Gastroesophageal sphincter (tissue), 4 donors: ENCODE results near the gene LRBA. TPM values are rescaled to one million over a fixed set of nuclear protein-coding genes. Genes with fewer than 3 reads are reported as not detected.

Source experiments
- ATAC-seq: fragments of 150-250 bp; one replicate; pipeline ENCODE4 v1.9.1; 2016; ENCODE audit warnings: mild to moderate bottlenecking, moderate library complexity
- H3K27ac ChIP-seq, 4 donors: fragments of 200-600 bp; sonication (generic) in 3 of 4; 1 replicate in 3 of 4; 2 replicates in 1 of 4; pipeline ENCODE4 v1.5.1; 2016 to 2019
- H3K27me3 ChIP-seq: fragments of 200-600 bp; sonication (generic); one replicate; pipeline ENCODE4 v1.5.1; 2019
- H3K36me3 ChIP-seq, 2 donors: fragments of 200-600 bp; sonication (generic); one replicate each; pipeline ENCODE4 v1.5.1; 2019; ENCODE audit warnings: control low read depth in 1 of 2
- H3K4me1 ChIP-seq, 3 donors: fragments of 200-600 bp; sonication (generic); 1 replicate in 2 of 3; 2 replicates in 1 of 3; pipeline ENCODE4 v1.5.1; 2016 to 2019; ENCODE audit warnings: control low read depth in 2 of 3
- H3K4me3 ChIP-seq, 2 donors: fragments of 200-600 bp; sonication (generic); one replicate each; pipeline ENCODE4 v1.5.1; 2019; ENCODE audit warnings: mild to moderate bottlenecking in 1 of 2, moderate library complexity in 1 of 2
- H3K9me3 ChIP-seq, 3 donors: fragments of 200-600 bp; sonication (generic); one replicate each; pipeline ENCODE4 v1.5.1; 2017 to 2019; ENCODE audit warnings: control low read depth in 2 of 3
- CTCF ChIP-seq, 4 experiments: fragments of 200-600 bp in 2 of 4; fragments of 450-650 bp in 2 of 4; sonication (generic) in 1 of 4; IDR thresholded peaks; one replicate each; pipeline ENCODE4 v1.5.1; 2017 to 2019; ENCODE audit warnings: antibody characterized with exemption in 4 of 4, mild to moderate bottlenecking in 2 of 4, moderate library complexity in 2 of 4
- EP300 ChIP-seq: sonication (generic); formaldehyde crosslinking; IDR thresholded peaks from one replicate; pipeline ENCODE4 v1.6.1; 2017; ENCODE audit warnings: antibody characterized with exemption, mild to moderate bottlenecking
- POLR2A ChIP-seq, 2 donors: fragments of 450-650 bp; IDR thresholded peaks; one replicate each; pipeline ENCODE4 v1.6.1; 2017; ENCODE audit warnings: antibody characterized with exemption in 2 of 2, mild to moderate bottlenecking in 2 of 2, moderate library complexity in 1 of 2
- POLR2AphosphoS5 ChIP-seq: sonication (generic); formaldehyde crosslinking; IDR thresholded peaks from one replicate; pipeline ENCODE4 v1.6.1; 2017; ENCODE audit warnings: antibody characterized with exemption
- WGBS, 2 donors: methylation state at CpG; one replicate each; pipeline ENCODE4 v1.1.5; 2018; ENCODE audit warnings: low coverage in 1 of 2; 5-methylcytosine and 5-hydroxymethylcytosine counted together
- small RNA-seq, 4 donors: library from RNA; depleted of rRNA; stranded (forward); fragments of <200 nt; gene quantifications; one replicate each; pipeline ENCODE3, GENCODE V24; 2016
- total RNA-seq, 4 donors: library from RNA; depleted of rRNA; stranded (reverse); fragments of >200 nt; gene quantifications; one replicate each; pipeline ENCODE4 v1.1.0, GENCODE V29; 2016

The LRBA gene
- total RNA-seq, 4 donors from 2014 or later, result 18.4 to 35.0 (median 23.2) TPM

GRCh38 chr4:150215601-150216000, 799.5 kb downstream of the LRBA start:
- no peak overlapping the region for H3K27ac ChIP-seq

More at GRCh38 chr4:150215601-150216000, 799.5 kb downstream of the LRBA start:
- 90 to 96% methylated on average over 2 to 3 of the region's 3 CpGs for WGBS, 2 donors
- Histone ChIP-seq H3K9me3 (no peaks in the 10 kb centered on the region), H3K27me3 (no peaks in the 10 kb centered on the region), H3K4me3 (no peak overlapping the region), H3K36me3 (no peaks in the 10 kb centered on the region), H3K4me1 (peaks cover 0 to 32% (median 2%) of the 10 kb centered on the region in 3 donors)
- no peak for ATAC-seq
- TF ChIP-seq POLR2AphosphoS5 (no peak), CTCF (IDR thresholded peaks at IDR 0.05) (no peak), EP300 (no peak), POLR2A (IDR thresholded peaks at IDR 0.05) (no peak)

Small RNAs within 50 kb of the gene (small RNA-seq; reads per million reads assigned to genes)
- 0 reads per million in 4 donors for gene RNA5SP168

Other genes with a start within 250 kb of the LRBA start
- gene RPS3A, start 84.3 kb upstream of the LRBA start, total RNA-seq, result 1,000 to 10,000 TPM; 1,326 to 4,329 (median 3,079) TPM